ENCODE measurements around the gene FSCN2. TPM values are rescaled to one million over a fixed set of nuclear protein-coding genes. Genes with fewer than 3 reads are reported as not detected.

The FSCN2 gene
- total RNA-seq, 3 donors from 2014 or later: 0.48 to 3.2 (median 1.6) TPM

DNA sequence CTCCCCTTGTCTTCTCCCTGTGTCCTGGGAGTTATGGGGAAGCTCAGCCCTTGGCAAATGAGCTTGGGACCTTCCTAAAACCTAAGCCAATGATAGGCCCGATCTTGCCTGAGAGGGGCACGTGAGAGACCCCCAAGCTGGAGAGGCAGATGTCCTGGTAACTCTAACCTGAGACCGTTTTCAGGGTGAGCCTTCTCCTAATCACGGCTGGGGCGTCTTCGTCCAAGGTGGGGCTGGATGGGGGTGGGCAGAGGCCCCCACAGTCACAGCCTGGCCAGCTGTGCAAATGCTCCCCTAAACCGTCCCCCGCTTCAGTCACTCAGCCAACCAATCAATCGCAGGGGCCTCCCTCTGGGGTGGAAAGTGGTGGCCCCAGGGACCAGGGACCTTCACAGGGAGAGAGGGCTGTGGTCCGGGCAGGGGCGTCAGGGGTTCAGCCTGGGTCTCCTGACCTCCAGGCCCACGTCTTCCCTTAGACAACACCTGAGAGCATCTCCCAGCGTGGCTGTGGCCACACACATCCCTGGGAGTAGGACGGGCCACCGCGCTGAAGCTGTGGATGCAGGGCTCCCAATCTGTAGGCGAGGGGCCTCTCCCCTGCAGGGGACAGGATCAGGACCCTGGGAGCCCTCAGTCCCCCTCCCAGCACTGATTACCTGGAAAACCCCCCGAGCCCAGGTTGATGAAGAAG, 46.2 kb upstream of the FSCN2 start:
- H3K27ac ChIP-seq: peak overlapping the region in 1 of 2 donors; percentile 20
- intact Hi-C loops (cut with DNase I; ENCODE audit: low total_unique reads): loop anchor here (2.0 to 10.0 kb wide), 2 partner anchors 89 to 227 kb away; no protein-coding TSS in a partner anchor

DNA sequence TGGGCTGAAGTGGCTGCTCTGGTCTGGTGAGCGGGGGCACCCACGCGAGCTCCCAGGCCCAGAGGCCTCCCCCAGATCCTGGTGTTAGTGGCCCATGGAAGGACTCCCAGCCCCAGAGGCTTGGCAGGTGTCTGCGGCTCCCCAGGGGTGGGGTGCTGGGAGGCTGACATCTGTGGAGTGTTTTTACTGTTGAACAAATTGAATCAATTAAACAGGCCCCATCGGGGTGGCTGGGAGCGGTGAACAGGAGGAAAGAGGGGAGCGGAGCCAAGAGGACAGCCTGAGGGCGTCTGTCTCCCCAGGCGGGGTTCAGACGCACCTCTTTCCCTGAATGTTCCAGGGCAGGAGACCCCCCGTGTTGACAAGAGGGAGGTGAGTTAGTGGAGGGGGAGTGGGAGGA, 45.5 kb upstream of the FSCN2 start:
- DNase-seq (ENCODE audit: low spot score in 2 of 2): no peak
- Histone ChIP-seq H3K27ac (peak overlapping the region in 1 of 2 donors; percentile 13), H3K9me3 (no peaks in the 10 kb centered on the region), H3K36me3 (no peaks in the 10 kb centered on the region), H3K27me3 (no peaks in the 10 kb centered on the region), H3K4me1 (peaks cover 0 to 4% of the 10 kb centered on the region in 2 donors), H3K4me3 (no peak overlapping the region)
- intact Hi-C loops (cut with DNase I; ENCODE audit: low total_unique reads): loop anchor here (2.0 to 10.0 kb wide), 2 partner anchors 90 to 228 kb away; no protein-coding TSS in a partner anchor
- TF ChIP-seq, protein P1, sequence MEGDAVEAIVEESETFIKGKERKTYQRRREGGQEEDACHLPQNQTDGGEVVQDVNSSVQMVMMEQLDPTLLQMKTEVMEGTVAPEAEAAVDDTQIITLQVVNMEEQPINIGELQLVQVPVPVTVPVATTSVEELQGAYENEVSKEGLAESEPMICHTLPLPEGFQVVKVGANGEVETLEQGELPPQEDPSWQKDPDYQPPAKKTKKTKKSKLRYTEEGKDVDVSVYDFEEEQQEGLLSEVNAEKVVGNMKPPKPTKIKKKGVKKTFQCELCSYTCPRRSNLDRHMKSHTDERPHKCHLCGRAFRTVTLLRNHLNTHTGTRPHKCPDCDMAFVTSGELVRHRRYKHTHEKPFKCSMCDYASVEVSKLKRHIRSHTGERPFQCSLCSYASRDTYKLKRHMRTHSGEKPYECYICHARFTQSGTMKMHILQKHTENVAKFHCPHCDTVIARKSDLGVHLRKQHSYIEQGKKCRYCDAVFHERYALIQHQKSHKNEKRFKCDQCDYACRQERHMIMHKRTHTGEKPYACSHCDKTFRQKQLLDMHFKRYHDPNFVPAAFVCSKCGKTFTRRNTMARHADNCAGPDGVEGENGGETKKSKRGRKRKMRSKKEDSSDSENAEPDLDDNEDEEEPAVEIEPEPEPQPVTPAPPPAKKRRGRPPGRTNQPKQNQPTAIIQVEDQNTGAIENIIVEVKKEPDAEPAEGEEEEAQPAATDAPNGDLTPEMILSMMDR (IDR thresholded peaks at IDR 0.05): no peak
- TF ChIP-seq POLR2A (IDR thresholded peaks at IDR 0.05) (no peak), POLR2AphosphoS5 (IDR thresholded peaks at IDR 0.05) (no peak)

More for the DNA sequence above, 46.2 kb upstream of the FSCN2 start:
- no peaks in the 10 kb centered on the region for H3K36me3 ChIP-seq
- H3K4me3 ChIP-seq: peak overlapping the region; percentile 41 to 70 (median 61)
- peaks cover 0 to 4% of the 10 kb centered on the region in 2 donors for H3K4me1 ChIP-seq
- no peaks in the 10 kb centered on the region for H3K27me3 ChIP-seq
- no peak for DNase-seq (ENCODE audit: low spot score in 2 of 2)
- no peak for TF ChIP-seq POLR2A (IDR thresholded peaks at IDR 0.05)
- TF ChIP-seq, protein P1 (IDR thresholded peaks at IDR 0.05): no peak
- TF ChIP-seq POLR2AphosphoS5 (IDR thresholded peaks at IDR 0.05): no peak
- H3K9me3 ChIP-seq: no peaks in the 10 kb centered on the region

DNA sequence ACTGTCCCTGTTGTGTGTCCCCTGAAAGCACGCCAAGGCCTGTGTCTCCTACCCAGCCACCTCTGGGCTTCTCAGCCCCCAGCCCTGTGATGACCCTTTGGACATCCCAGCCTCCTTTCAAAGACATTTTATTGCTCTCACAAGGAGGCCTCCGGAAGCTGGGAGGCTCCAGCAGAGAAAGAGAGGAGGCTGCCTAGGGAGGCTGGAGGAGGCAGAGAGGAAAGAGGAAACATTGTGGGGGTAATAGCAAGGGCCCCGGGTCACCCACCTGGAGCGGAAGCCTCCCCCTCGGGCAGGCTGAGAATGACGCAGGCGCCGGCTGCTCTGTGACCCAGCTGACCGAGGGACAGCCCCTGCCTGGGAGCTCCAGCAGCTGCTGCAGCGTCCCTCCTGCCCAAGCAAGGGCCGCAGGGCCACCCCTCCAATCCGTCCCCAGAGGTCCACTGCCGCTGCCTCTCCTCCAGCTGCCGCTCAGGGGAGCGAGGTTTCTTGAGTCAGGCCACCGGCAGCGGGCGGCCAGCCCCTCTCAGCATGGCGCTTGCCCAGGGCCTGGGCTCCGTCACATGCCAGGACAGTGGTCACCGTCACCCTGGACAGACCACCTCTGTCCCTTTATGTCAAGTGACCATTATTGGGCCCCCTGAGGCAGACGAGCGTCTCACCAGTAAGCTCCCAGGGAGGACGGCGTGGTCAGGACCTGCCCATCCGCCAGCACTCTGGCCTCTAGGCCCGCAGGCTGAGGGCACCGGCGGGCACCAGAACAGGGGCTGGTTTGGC, 44.9 kb upstream of the FSCN2 start:
- H3K4me3 ChIP-seq: peak overlapping the region; percentile 34 to 68 (median 46)
- intact Hi-C loops (cut with DNase I; ENCODE audit: low total_unique reads): loop anchor here (2.0 to 10.0 kb wide), 2 partner anchors 90 to 228 kb away; no protein-coding TSS in a partner anchor

DNA sequence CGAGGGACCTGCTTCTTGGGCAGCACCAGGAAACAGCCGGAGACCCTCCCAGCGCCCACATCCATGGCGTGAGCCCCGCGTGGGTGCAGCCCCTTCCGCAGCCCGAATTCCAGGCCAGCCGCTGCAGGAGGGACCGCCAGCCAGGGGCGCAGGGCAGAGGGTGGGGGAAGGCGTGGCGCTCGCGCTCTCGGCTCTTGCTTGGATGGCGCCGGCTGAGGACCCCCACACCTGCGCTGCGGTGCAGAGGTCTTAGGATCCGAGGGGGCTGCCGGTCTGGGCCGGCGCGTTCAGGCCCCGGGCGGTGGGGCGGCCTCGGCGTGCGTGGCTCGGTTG, 44.3 kb upstream of the FSCN2 start:
- Histone ChIP-seq H3K27me3 (no peaks in the 10 kb centered on the region), H3K27ac (no peak overlapping the region), H3K4me3 (peak overlapping the region; percentile 34 to 68 (median 46)), H3K4me1 (peaks cover 0 to 4% of the 10 kb centered on the region in 2 donors), H3K9me3 (no peaks in the 10 kb centered on the region), H3K36me3 (no peaks in the 10 kb centered on the region)
- no peak for TF ChIP-seq POLR2A (IDR thresholded peaks at IDR 0.05)
- TF ChIP-seq, protein P1 (IDR thresholded peaks at IDR 0.05): no peak
- TF ChIP-seq POLR2AphosphoS5 (IDR thresholded peaks at IDR 0.05): no peak
- no peak for DNase-seq (ENCODE audit: low spot score in 2 of 2)
- intact Hi-C loops (cut with DNase I; ENCODE audit: low total_unique reads): loop anchor here (2.0 to 10.0 kb wide), 2 partner anchors 91 to 229 kb away; no protein-coding TSS in a partner anchor

More for the DNA sequence above, 44.9 kb upstream of the FSCN2 start:
- H3K36me3 ChIP-seq: no peaks in the 10 kb centered on the region
- H3K27ac ChIP-seq: peak overlapping the region in 1 of 2 donors; percentile 13
- H3K27me3 ChIP-seq: no peaks in the 10 kb centered on the region
- H3K9me3 ChIP-seq: no peaks in the 10 kb centered on the region
- TF ChIP-seq POLR2AphosphoS5 (IDR thresholded peaks at IDR 0.05): no peak
- no peak for TF ChIP-seq POLR2A (IDR thresholded peaks at IDR 0.05)
- TF ChIP-seq, protein P1 (IDR thresholded peaks at IDR 0.05): no peak
- no peak for DNase-seq (ENCODE audit: low spot score in 2 of 2)
- peaks cover 0 to 4% of the 10 kb centered on the region in 2 donors for H3K4me1 ChIP-seq

All from breast epithelium (tissue), 4 donors.